ENCODE data around the gene GRIP1. TPM values are rescaled to one million over a fixed set of nuclear protein-coding genes. Genes with fewer than 3 reads are reported as not detected.

GRIP1 gene
- total RNA-seq, 1 donor: 1.7 TPM

DNA sequence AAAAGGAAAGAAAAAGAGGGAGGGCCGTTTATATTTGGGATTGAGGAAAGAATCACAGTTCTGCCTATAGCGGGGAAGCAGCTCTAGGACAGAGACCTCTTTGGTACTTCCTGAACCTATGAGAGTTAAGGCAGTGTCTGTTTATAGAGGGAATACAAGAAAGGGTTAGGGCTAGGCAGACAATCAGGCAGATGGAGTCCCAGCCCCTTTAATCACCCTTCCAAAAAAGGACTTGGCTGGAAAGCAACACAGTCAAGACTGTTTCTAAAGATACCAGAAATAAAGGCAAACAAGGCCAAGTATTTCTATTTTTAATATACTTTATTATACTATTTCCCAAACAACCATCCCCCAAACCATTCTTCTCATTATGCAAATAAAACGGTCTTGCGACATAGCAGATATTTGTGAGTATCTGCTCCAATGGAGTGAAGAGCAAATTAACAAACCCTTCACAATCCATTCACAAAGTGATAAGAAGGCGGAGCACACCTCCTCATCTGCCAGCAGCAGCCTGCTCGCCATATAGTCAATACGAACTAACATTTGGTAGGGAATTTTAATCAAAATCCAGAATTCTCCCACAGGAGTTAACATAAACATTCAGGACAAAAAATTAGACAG, 697 bp upstream of the GRIP1 start:
- no peak overlapping the region for H3K4me3 ChIP-seq (ENCODE audit: low read depth, low read length)
- TF ChIP-seq, protein P1, sequence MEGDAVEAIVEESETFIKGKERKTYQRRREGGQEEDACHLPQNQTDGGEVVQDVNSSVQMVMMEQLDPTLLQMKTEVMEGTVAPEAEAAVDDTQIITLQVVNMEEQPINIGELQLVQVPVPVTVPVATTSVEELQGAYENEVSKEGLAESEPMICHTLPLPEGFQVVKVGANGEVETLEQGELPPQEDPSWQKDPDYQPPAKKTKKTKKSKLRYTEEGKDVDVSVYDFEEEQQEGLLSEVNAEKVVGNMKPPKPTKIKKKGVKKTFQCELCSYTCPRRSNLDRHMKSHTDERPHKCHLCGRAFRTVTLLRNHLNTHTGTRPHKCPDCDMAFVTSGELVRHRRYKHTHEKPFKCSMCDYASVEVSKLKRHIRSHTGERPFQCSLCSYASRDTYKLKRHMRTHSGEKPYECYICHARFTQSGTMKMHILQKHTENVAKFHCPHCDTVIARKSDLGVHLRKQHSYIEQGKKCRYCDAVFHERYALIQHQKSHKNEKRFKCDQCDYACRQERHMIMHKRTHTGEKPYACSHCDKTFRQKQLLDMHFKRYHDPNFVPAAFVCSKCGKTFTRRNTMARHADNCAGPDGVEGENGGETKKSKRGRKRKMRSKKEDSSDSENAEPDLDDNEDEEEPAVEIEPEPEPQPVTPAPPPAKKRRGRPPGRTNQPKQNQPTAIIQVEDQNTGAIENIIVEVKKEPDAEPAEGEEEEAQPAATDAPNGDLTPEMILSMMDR (IDR thresholded peaks at IDR 0.05; ENCODE audit: insufficient read depth, low read depth, low read length): no peak
- no peak for DNase-seq (ENCODE audit: low read depth)

DNA sequence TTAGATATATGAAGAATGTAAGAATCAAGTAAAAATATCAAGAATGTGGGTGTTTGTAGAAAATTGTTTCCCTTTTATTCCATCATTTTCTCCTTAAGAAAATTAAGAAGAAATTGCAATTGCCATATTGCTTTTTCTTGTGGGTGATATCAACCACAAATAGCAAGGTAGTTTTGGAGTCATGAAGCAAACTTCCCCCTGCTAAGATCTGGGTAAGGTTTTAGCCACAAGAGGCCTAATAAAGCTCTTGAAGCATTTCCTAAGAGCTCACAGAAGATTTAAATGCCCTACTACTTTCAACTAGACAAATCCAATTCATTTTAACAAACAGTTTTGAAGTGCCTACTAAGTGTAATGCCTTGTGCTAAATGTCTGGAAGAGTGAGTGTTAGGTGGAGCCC, 2.6 kb downstream of the GRIP1 start:
- DNase-seq (ENCODE audit: low read depth): no peak
- no peak overlapping the region for H3K4me3 ChIP-seq (ENCODE audit: low read depth, low read length)
- TF ChIP-seq, protein P1 (IDR thresholded peaks at IDR 0.05; ENCODE audit: insufficient read depth, low read depth, low read length): no peak

DNA sequence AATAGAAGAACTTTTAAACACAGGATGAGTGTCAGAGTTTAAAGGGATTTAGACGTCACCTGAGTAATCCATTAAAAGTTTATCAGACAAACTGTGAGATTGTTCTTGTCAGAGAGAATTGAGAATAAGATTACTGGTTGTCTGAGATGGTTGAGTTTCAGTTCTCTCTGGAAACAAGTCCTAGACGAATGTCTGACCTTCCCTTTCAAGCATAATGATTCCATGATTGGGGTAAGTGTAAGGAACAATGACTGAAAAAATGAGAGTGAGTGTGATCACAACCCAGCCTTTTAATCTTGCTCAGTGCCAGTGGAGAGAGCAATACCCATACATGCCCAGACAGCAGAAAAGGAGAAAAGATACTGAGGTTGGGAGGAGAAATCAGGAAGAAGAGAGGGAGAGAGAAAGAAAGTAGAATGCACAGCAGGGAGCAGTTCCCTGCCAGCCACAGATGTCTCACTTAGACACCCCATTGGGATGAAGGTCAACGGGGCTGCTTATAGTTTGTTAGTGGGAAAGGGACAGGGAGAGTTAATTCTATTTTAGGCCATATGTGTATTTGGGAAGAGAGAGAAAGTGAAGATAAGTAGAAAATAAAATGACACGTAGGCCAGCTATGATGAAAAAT, 4.3 kb downstream of the GRIP1 start:
- TF ChIP-seq, protein P1 (IDR thresholded peaks at IDR 0.05; ENCODE audit: insufficient read depth, low read depth, low read length): no peak
- no peak overlapping the region for H3K4me3 ChIP-seq (ENCODE audit: low read depth, low read length)
- no peak for DNase-seq (ENCODE audit: low read depth)

DNA sequence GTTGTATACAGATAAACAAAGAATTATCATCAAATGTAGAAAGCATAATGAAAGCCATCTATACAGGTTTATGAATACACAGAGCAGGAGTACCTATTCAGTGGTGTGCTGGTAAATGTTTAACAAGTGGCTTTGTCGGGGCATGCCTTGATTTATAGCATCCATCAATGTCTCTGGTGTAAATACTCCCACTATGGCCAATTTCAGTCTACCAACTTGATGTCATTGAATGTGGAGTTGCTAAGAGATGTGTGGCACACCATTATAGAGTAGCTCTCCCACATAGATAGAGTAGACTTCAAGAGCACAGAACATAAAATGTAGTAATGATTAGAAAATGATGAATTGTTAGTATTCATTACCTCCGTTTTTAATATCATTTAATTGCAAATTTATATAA, 9.3 kb downstream of the GRIP1 start:
- H3K4me3 ChIP-seq (ENCODE audit: low read depth, low read length): no peak overlapping the region
- TF ChIP-seq, protein P1 (IDR thresholded peaks at IDR 0.05; ENCODE audit: insufficient read depth, low read depth, low read length): no peak
- DNase-seq (ENCODE audit: low read depth): no peak

DNA sequence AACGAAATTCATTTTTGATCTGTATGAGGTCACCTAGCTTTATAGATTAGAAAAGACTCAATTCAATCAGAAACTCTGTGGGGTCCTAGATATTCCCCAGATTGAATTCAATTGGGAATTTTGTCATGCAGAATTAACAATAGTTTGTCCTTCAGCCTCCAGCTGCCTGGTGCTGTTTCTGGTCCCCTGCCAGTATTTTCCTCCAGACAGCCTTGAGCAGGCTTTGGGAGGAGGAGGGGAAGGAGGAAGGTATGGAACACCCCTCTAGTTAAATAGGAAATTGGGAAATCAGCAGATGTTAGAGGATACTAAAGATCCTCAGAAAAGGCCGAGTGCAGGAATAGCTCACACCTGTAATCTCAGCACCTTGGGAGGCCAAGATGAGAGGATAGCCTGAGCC, 10.6 kb downstream of the GRIP1 start:
- TF ChIP-seq, protein P1 (IDR thresholded peaks at IDR 0.05; ENCODE audit: insufficient read depth, low read depth, low read length): no peak
- H3K4me3 ChIP-seq (ENCODE audit: low read depth, low read length): no peak overlapping the region
- DNase-seq (ENCODE audit: low read depth): no peak

DNA sequence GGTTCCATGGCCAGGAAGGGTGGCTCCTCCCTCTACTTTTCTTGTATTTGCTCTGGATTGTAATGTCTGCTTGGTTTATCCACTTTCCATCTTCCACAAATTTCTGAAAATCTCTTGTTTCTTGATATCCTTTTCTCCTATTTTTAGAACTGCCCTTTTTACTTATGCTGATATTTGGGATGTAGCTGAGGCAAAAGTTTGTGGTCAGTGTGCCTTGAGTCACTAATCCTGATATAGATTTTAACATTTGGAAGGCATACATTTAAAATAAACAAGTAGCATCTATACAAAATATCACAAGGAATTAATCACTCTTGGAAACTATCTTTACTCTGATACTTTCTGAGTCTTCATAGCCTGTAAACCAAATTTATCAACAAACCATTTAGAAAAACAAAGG, 11.0 kb downstream of the GRIP1 start:
- TF ChIP-seq, protein P1 (IDR thresholded peaks at IDR 0.05; ENCODE audit: insufficient read depth, low read depth, low read length): no peak
- no peak for DNase-seq (ENCODE audit: low read depth)
- H3K4me3 ChIP-seq (ENCODE audit: low read depth, low read length): no peak overlapping the region

DNA sequence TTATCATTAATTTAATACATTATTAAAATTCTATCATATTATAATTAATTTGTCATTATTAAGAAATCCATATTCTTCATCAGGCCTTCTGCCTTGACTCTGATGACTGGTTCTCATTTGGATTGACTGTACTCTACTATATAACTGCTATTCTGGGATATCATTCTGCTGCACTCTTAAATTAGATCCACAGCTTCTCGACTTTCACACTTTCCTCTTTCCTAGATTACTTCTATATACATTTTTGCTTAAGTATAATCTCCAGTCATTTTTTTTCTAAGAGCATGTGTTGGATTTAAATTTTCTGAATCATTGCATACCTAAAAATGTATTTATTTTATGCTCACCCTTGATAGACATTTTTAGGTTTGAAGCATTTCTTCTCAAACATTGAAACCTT, 12.4 kb downstream of the GRIP1 start:
- TF ChIP-seq, protein P1 (IDR thresholded peaks at IDR 0.05; ENCODE audit: insufficient read depth, low read depth, low read length): no peak
- no peak overlapping the region for H3K4me3 ChIP-seq (ENCODE audit: low read depth, low read length)

More for the DNA sequence above, 12.4 kb downstream of the GRIP1 start:
- no peak for DNase-seq (ENCODE audit: low read depth)

Measured in fibroblast of villous mesenchyme (primary cell).